ENCODE data around the gene KLK6.

DNA sequence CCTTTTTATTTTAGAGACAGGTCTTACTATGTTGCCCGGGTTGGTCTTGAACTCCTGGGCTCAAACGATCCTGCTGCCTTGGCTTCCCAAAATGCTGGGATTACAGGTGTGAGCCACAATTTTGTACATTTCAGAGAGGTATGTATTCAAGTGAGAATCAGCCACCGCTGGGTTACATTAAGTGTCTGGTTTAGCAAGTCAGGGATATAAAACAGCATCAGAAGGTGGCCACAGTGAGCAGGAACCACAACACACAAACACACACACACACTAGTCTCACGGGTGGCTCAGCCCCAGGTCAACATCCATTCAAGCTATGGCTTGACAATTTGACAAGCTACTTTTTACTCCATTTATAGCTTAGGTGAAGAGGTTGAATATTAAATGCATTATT, 36.7 kb downstream of the KLK6 start:
- TF ChIP-seq, protein P1, sequence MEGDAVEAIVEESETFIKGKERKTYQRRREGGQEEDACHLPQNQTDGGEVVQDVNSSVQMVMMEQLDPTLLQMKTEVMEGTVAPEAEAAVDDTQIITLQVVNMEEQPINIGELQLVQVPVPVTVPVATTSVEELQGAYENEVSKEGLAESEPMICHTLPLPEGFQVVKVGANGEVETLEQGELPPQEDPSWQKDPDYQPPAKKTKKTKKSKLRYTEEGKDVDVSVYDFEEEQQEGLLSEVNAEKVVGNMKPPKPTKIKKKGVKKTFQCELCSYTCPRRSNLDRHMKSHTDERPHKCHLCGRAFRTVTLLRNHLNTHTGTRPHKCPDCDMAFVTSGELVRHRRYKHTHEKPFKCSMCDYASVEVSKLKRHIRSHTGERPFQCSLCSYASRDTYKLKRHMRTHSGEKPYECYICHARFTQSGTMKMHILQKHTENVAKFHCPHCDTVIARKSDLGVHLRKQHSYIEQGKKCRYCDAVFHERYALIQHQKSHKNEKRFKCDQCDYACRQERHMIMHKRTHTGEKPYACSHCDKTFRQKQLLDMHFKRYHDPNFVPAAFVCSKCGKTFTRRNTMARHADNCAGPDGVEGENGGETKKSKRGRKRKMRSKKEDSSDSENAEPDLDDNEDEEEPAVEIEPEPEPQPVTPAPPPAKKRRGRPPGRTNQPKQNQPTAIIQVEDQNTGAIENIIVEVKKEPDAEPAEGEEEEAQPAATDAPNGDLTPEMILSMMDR (IDR thresholded peaks at IDR 0.05): no peak
- no peak for TF ChIP-seq POLR2A (IDR thresholded peaks at IDR 0.05)
